OCI-LY7 (cell line): ENCODE measurements around the gene FBXL14. TPM values are rescaled to one million over a fixed set of nuclear protein-coding genes. Genes with fewer than 3 reads are reported as not detected.

Experiments used
- BruUV-seq: library from RNA; stranded (reverse); fragments of 400-500 nt; replicated peaks from 2 replicates; lab custom pipeline; 2021; lab: Mats Ljungman, UMichigan
- CTCF ChIA-PET: fragments of 300-600 bp; sonication (Branson Sonifier 250); formaldehyde crosslinking; loops from one replicate; lab custom pipeline; 2022; ENCODE audit warnings: antibody characterized with exemption; ENCODE audit not compliant: unreplicated experiment; lab: Charles Lee
- POLR2A ChIA-PET: fragments of 300-600 bp; sonication (Branson Sonifier 250); formaldehyde crosslinking; loops from one replicate; lab custom pipeline; 2022; ENCODE audit warnings: antibody characterized with exemption; lab: Charles Lee
- DNase-seq: peaks from one replicate; pipeline ENCODE4 v3.0.0-alpha.2; 2015; ENCODE audit warnings: low spot score
- H2AFZ ChIP-seq: fragments of 200-600 bp; sonication (generic), shearing (Covaris generic); 2 replicates; pipeline ENCODE4 v1.6.1; 2014; ENCODE audit warnings: mild to moderate bottlenecking, antibody characterized with exemption, low read length, moderate library complexity
- H3K27ac ChIP-seq: fragments of 200-600 bp; sonication (generic); 2 replicates; pipeline ENCODE4 v1.5.1; 2014; ENCODE audit warnings: mixed run types, low read depth, mild to moderate bottlenecking, moderate library complexity, low read length, inconsistent platforms; ENCODE audit not compliant: poor library complexity, severe bottlenecking
- H3K36me3 ChIP-seq: fragments of 200-600 bp; sonication (generic); 2 replicates; pipeline ENCODE4 v1.6.1; 2014; ENCODE audit warnings: mild to moderate bottlenecking, antibody characterized with exemption, low read length, moderate library complexity, mixed read lengths; ENCODE audit not compliant: insufficient read depth
- H3K4me1 ChIP-seq: fragments of 200-600 bp; sonication (generic); 2 replicates; pipeline ENCODE4 v1.5.1; 2014; ENCODE audit warnings: mild to moderate bottlenecking, low read length; ENCODE audit not compliant: insufficient read depth, poor library complexity, severe bottlenecking
- H3K4me2 ChIP-seq: fragments of 200-600 bp; sonication (generic); 2 replicates; pipeline ENCODE4 v1.6.1; 2014; ENCODE audit warnings: mild to moderate bottlenecking, low read length
- H3K4me3 ChIP-seq: fragments of 200-600 bp; sonication (generic); 2 replicates; pipeline ENCODE4 v1.5.1; 2014; ENCODE audit warnings: mild to moderate bottlenecking, low read depth, low read length; ENCODE audit not compliant: poor library complexity, severe bottlenecking
- H3K79me2 ChIP-seq: fragments of 200-600 bp; sonication (generic); 2 replicates; pipeline ENCODE4 v1.6.1; 2016; ENCODE audit warnings: low read depth, mild to moderate bottlenecking, low read length, moderate library complexity, mixed read lengths; ENCODE audit not compliant: insufficient read depth
- H3K9me2 ChIP-seq: fragments of 200-600 bp; sonication (generic); 2 replicates; pipeline ENCODE4 v1.6.1; 2016; ENCODE audit warnings: mild to moderate bottlenecking, low read length, mixed read lengths; ENCODE audit not compliant: insufficient read depth
- H3K9me3 ChIP-seq: fragments of 200-600 bp; sonication (generic); 2 replicates; pipeline ENCODE4 v1.6.1; 2014; ENCODE audit warnings: mild to moderate bottlenecking, mixed run types, low read length, mixed read lengths
- H4K20me1 ChIP-seq: fragments of 200-600 bp; sonication (generic); 2 replicates; pipeline ENCODE4 v1.6.1; 2014; ENCODE audit warnings: mild to moderate bottlenecking, antibody characterized with exemption, low read length, moderate library complexity, mixed read lengths; ENCODE audit not compliant: insufficient read depth
- CTCF ChIP-seq: fragments of 200-600 bp; sonication (generic); conservative IDR thresholded peaks from 2 replicates; pipeline ENCODE4 v1.5.1; 2014; ENCODE audit warnings: mild to moderate bottlenecking, antibody characterized with exemption, low read length, moderate library complexity, mixed read lengths
- EZH2phosphoT487 ChIP-seq: fragments of 200-600 bp; sonication (generic); IDR thresholded peaks from 2 replicates; pipeline ENCODE4 v1.6.1; 2018; ENCODE audit warnings: low read depth, borderline replicate concordance, mild to moderate bottlenecking, mixed run types, antibody characterized with exemption, low read length, moderate library complexity, mixed read lengths
- intact Hi-C: fragments of 100-400 bp; cut with micrococcal nuclease; formaldehyde crosslinking; loops from one replicate; pipeline ENCODE4 v1.10.0; 2022; ENCODE audit not compliant: unreplicated experiment
- total RNA-seq, 2 experiments: library from RNA; depleted of rRNA in 1 of 2; stranded (reverse); fragments of >200 nt in 1 of 2; shearing (Covaris generic) in 1 of 2; gene quantifications; 2 replicates each; pipeline ENCODE4 v1.2.3, GENCODE V29; 2014 to 2022

FBXL14 gene
- total RNA-seq, 2 experiments from 2014 or later: 33.4 to 45.5 TPM

DNA sequence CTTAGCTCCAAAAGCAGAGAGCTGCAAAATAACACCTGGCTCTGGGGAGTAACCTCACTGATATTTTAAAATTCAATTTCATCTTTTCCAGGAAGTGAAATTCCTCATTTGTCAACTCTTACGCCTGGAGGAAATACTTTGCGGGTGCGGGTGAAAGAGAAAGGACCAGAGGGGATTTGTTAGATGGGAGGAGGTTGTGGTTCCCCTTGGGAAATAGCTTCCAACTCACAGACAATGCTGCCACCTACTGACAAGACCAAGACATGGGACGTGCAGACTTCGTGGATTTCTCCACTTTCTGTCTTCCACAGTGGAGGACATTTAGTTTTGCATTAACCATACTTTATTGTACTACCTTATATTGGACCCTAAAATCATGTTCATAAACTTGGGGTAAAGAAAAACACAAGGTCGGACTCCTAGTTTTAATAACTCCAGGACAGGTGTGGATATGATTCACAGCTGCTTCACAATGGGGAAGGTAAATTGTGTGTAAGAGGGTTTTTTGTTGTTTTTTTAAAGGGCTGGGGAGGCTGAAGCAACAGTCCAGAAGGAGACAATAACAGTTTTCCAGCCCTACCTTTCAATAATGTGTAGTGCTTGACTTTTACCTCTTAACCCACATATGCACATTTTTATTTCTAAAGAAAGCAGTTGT is 10.8 kb downstream of the FBXL14 start:
- Histone ChIP-seq H4K20me1 (peaks cover 12% of the 10 kb centered on the region), H3K9me3 (no peaks in the 10 kb centered on the region), H3K4me1 (peaks cover 40% of the 10 kb centered on the region), H3K27ac (no peak overlapping the region), H3K79me2 (peaks cover 23% of the 10 kb centered on the region), H3K4me3 (peak overlapping the region; percentile 47), H3K9me2 (no peaks in the 10 kb centered on the region), H3K4me2 (peak overlapping the region; percentile 79), H2AFZ (no peak overlapping the region), H3K36me3 (peaks cover 29% of the 10 kb centered on the region; the same call in 1 of the 2 replicates)
- peak; percentile 90 for DNase-seq
- no TSS peak for BruUV-seq
- POLR2A ChIA-PET: interaction anchor here (0.6 to 1.7 kb wide), 10 partner anchors 9 to 867 kb away, joined by 3 to 5 read pairs (median 3); no protein-coding TSS in a partner anchor
- intact Hi-C loops: loop anchor here (1.0 to 10.0 kb wide), 6 partner anchors 29 to 759 kb away; no protein-coding TSS in a partner anchor
- peak; percentile 99 for TF ChIP-seq CTCF
- no peak for TF ChIP-seq EZH2phosphoT487
- CTCF ChIA-PET: interaction anchor here (1.0 to 1.7 kb wide), 4 partner anchors 65 to 466 kb away, joined by 4 to 8 read pairs (median 4); no protein-coding TSS in a partner anchor

DNA sequence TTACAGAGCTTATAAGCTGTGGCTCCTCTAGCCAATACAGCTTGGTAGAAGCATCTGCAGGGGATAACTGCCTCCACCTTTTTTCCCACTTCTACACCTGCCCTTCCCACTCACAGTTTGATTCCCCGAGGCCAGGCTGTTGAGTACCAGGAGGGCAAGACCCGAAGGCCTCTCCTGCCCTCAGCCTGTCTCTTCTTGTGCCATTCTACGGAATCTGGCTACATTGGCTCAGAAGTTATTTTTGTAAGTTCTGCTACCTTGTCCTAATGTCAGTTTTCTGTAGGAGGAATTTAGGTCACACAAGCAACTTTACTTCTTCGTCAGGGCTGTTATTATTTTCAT is 11.7 kb downstream of the FBXL14 start:
- no peaks in the 10 kb centered on the region for H3K9me2 ChIP-seq
- peaks cover 32% of the 10 kb centered on the region for H3K4me1 ChIP-seq
- ChIA-PET CTCF (interaction anchor here (0.5 to 1.7 kb wide), 4 partner anchors 41 to 465 kb away, joined by 3 to 8 read pairs (median 4); no protein-coding TSS in a partner anchor), POLR2A (interaction anchor here (0.7 to 1.7 kb wide), 4 partner anchors 19 to 65 kb away, joined by 3 to 4 read pairs (median 4); no protein-coding TSS in a partner anchor)
- no peak overlapping the region for H2AFZ ChIP-seq
- no TSS peak for BruUV-seq
- peaks cover 21% of the 10 kb centered on the region; the same call in 1 of the 2 replicates for H3K36me3 ChIP-seq
- H3K4me3 ChIP-seq: no peak overlapping the region
- no peak overlapping the region for H3K27ac ChIP-seq
- no peak for TF ChIP-seq CTCF
- no peak for TF ChIP-seq EZH2phosphoT487
- H3K79me2 ChIP-seq: peaks cover 15% of the 10 kb centered on the region; the same call in 1 of the 2 replicates
- H3K9me3 ChIP-seq: no peaks in the 10 kb centered on the region
- intact Hi-C loops: loop anchor here (1.0 to 10.0 kb wide), 6 partner anchors 28 to 758 kb away; no protein-coding TSS in a partner anchor
- H4K20me1 ChIP-seq: 0 out of 2 replicates have a peak, but pooled peaks cover 3% of the 10 kb centered on the region
- no peak overlapping the region for H3K4me2 ChIP-seq
- no peak for DNase-seq
